Measurements from ENCODE around the gene GPRASP2. TPM values are rescaled to one million over a fixed set of nuclear protein-coding genes. Genes with fewer than 3 reads are reported as not detected.
"Not testable (repeated sequence)": the region's sequence is repeated elsewhere in the genome, so short reads cannot be mapped to it uniquely, and the experiment has no call there.

Gene GPRASP2
- total and polyA plus RNA-seq, 5 donors: 9.9 to 24.1 (median 21.9) TPM

DNA sequence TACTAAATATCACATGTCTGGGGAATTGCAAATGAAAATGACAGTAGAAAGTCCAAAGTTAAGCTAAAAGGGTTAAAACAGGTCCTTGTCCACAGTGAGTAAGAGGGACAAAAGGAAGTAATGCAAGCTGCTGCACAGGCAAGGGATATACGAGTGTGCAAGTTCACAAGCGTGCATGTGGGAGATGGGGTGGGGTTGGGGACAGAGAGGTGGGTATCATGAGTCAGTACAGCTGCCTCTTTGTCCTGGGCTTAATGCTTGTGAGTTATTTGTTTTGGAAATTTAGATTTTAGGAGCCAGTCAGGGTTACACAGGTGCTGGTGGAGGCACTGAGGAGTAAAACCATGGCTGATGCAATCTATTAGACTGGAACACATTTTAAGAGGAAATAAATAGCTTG lies 3.3 kb upstream of the GPRASP2 start:
- intact Hi-C loops (cut with DNase I): no loop called here
- DNase-seq: no peak
- no peak for ATAC-seq
- no peak overlapping the region for H3K27ac ChIP-seq (ENCODE audit: low read length)
- 53% methylated on average over 2 of the region's 2 CpGs for WGBS
- H3K9me3 ChIP-seq (ENCODE audit: control insufficient read depth, low read length): no peaks in the 10 kb centered on the region
- no peaks in the 10 kb centered on the region for H3K27me3 ChIP-seq (ENCODE audit: control insufficient read depth, insufficient read depth)
- no peak overlapping the region for H3K4me3 ChIP-seq (ENCODE audit: low read length)
- no peaks in the 10 kb centered on the region for H3K4me1 ChIP-seq (ENCODE audit: control insufficient read depth, insufficient read depth, low read length)

- ATAC-seq: no peak
- intact Hi-C loops (cut with DNase I): no loop called here
- H3K4me3 ChIP-seq (ENCODE audit: low read length): peak overlapping the region; percentile 53
- no peak overlapping the region for H3K27ac ChIP-seq (ENCODE audit: low read length)
- no peaks in the 10 kb centered on the region for H3K27me3 ChIP-seq (ENCODE audit: control insufficient read depth, insufficient read depth)
- H3K9me3 ChIP-seq (ENCODE audit: control insufficient read depth, low read length): no peaks in the 10 kb centered on the region
- H3K4me1 ChIP-seq (ENCODE audit: control insufficient read depth, insufficient read depth, low read length): no peaks in the 10 kb centered on the region
- DNase-seq: no peak
- WGBS: 8% methylated on average over 17 of the region's 19 CpGs
Measured at GRCh38 chrX:102711872-102712215, 404 bp upstream of the GPRASP2 start.

GRCh38 chrX:102712981-102713625 lies 855 bp downstream of the GPRASP2 start:
- ATAC-seq (peak; percentile 87), DNase-seq (peak; percentile 51 to 74 (median 74))
- intact Hi-C loops (cut with DNase I): no loop called here
- Histone ChIP-seq H3K9me3 (ENCODE audit: control insufficient read depth, low read length) (no peaks in the 10 kb centered on the region), H3K27me3 (ENCODE audit: control insufficient read depth, insufficient read depth) (no peaks in the 10 kb centered on the region), H3K27ac (ENCODE audit: low read length) (peak overlapping the region; percentile 73), H3K4me3 (ENCODE audit: low read length) (peak overlapping the region; percentile 53), H3K4me1 (ENCODE audit: control insufficient read depth, insufficient read depth, low read length) (no peaks in the 10 kb centered on the region)
- 2% methylated on average over 23 of the region's 23 CpGs for WGBS

- Histone ChIP-seq H3K4me3 (ENCODE audit: low read length) (no peak overlapping the region), H3K9me3 (ENCODE audit: control insufficient read depth, low read length) (no peaks in the 10 kb centered on the region), H3K4me1 (ENCODE audit: control insufficient read depth, insufficient read depth, low read length) (no peaks in the 10 kb centered on the region), H3K27me3 (ENCODE audit: control insufficient read depth, insufficient read depth) (no peaks in the 10 kb centered on the region), H3K27ac (ENCODE audit: low read length) (no peak overlapping the region)
- DNase-seq: no peak
- WGBS: 81% methylated on average over 6 of the region's 6 CpGs
- no peak for ATAC-seq
- intact Hi-C loops (cut with DNase I): no loop called here
Measured at GRCh38 chrX:102714994-102715393, 2.7 kb downstream of the GPRASP2 start.

GRCh38 chrX:102715967-102716366 lies 3.7 kb downstream of the GPRASP2 start:
- H3K4me1 ChIP-seq (ENCODE audit: control insufficient read depth, insufficient read depth, low read length): no peaks in the 10 kb centered on the region
- intact Hi-C loops (cut with DNase I): no loop called here
- H3K4me3 ChIP-seq (ENCODE audit: low read length): no peak overlapping the region
- 90% methylated on average over 5 of the region's 5 CpGs for WGBS
- no peak for ATAC-seq
- no peak overlapping the region for H3K27ac ChIP-seq (ENCODE audit: low read length)
- no peak for DNase-seq
- H3K27me3 ChIP-seq (ENCODE audit: control insufficient read depth, insufficient read depth): no peaks in the 10 kb centered on the region
- no peaks in the 10 kb centered on the region for H3K9me3 ChIP-seq (ENCODE audit: control insufficient read depth, low read length)

DNA sequence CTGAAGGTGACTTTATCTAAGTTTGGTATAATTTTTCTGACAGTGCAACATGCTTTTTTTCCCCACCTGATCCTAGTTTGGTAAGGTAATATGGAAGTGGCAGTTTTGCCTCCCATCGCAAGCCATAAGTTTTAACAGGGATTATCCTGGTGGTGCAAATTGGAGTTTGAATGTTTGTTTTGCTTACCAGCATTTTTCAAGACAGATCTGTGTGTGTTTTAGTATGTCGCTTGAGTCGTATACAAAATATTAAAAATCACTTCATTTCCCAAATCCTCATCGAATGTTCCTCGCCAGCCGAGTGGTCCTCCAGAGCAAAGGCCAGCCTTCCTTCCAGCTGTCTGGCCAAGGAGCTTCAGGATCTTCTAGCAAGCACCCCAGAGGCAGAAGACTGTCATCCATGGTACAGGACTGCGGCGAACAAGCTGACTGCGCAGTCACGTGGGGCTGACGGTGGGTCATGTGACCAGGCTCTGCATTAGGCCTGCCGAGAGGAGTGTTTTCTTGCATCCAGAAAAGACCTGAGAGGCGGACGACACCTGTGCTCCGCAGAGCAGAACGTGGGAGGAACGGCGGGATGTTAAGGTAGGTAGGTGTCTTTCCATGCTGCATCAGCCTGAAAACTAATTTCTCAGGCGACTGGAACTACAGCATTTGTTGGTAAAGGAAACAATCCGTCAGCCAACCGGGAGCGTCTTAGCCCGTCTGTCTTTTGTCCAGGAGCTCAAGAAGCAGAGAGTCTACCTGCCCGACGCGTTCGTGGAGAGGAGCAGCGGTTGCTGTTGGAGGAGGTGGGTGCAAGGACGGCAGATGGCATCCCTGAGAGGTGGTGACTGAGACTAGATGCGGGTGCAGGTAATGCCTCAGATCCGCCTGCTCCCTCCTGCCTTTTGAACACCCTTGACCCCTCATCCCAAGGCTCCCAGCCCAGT lies 8.3 kb downstream of the GPRASP2 start, which contains the start of gene GPRASP3:
GPRASP3 (plus strand) TSS at position 507 of the 932 bp plus-strand sequence. CDS start 28,253 bp downstream, outside the sequence.
- Histone ChIP-seq H3K9me3 (ENCODE audit: control insufficient read depth, low read length) (no peaks in the 10 kb centered on the region), H3K4me3 (ENCODE audit: low read length) (peak within 1 kb of the TSS; percentile 46), H3K27me3 (ENCODE audit: control insufficient read depth, insufficient read depth) (no peaks in the 10 kb centered on the region), H3K27ac (ENCODE audit: low read length) (no peak within 1 kb of the TSS), H3K4me1 (ENCODE audit: control insufficient read depth, insufficient read depth, low read length) (no peaks in the 10 kb centered on the region)
- WGBS: 11% methylated on average over 31 of the region's 31 CpGs
- peak; percentile 67 to 91 (median 90) for DNase-seq
- intact Hi-C loops (cut with DNase I): no loop called here
- ATAC-seq: peak; percentile 94 to 96

- intact Hi-C loops (cut with DNase I); H3K27ac ChIP-seq (ENCODE audit: low read length); DNase-seq; H3K27me3 ChIP-seq (ENCODE audit: control insufficient read depth, insufficient read depth); ATAC-seq; H3K9me3 ChIP-seq (ENCODE audit: control insufficient read depth, low read length); H3K4me1 ChIP-seq (ENCODE audit: control insufficient read depth, insufficient read depth, low read length): not testable (repeated sequence)
- H3K4me3 ChIP-seq (ENCODE audit: low read length): peak overlapping the region; percentile 46
- WGBS: 51% methylated on average over 7 of the region's 7 CpGs
Measured at GRCh38 chrX:102721169-102721506, 8.9 kb downstream of the GPRASP2 start.

- H3K27ac ChIP-seq (ENCODE audit: low read length): no peak overlapping the region
- intact Hi-C loops (cut with DNase I): no loop called here
- ATAC-seq (no peak), DNase-seq (no peak)
- no peaks in the 10 kb centered on the region for H3K9me3 ChIP-seq (ENCODE audit: control insufficient read depth, low read length)
- no peak overlapping the region for H3K4me3 ChIP-seq (ENCODE audit: low read length)
- 87% methylated on average over 1 of the region's 1 CpG for WGBS
- H3K4me1 ChIP-seq (ENCODE audit: control insufficient read depth, insufficient read depth, low read length): no peaks in the 10 kb centered on the region
- no peaks in the 10 kb centered on the region for H3K27me3 ChIP-seq (ENCODE audit: control insufficient read depth, insufficient read depth)
Measured at GRCh38 chrX:102723456-102723855, 11.2 kb downstream of the GPRASP2 start.

GRCh38 chrX:102727761-102728160 lies 15.5 kb downstream of the GPRASP2 start:
- no peak overlapping the region for H3K27ac ChIP-seq (ENCODE audit: low read length)
- H3K9me3 ChIP-seq (ENCODE audit: control insufficient read depth, low read length): no peaks in the 10 kb centered on the region
- intact Hi-C loops (cut with DNase I): no loop called here
- DNase-seq: no peak
- H3K27me3 ChIP-seq (ENCODE audit: control insufficient read depth, insufficient read depth): no peaks in the 10 kb centered on the region
- ATAC-seq: no peak
- WGBS: 66% methylated on average over 1 of the region's 1 CpG
- H3K4me1 ChIP-seq (ENCODE audit: control insufficient read depth, insufficient read depth, low read length): no peaks in the 10 kb centered on the region
- no peak overlapping the region for H3K4me3 ChIP-seq (ENCODE audit: low read length)

GRCh38 chrX:102728646-102729045 lies 16.4 kb downstream of the GPRASP2 start:
- Histone ChIP-seq H3K27me3 (ENCODE audit: control insufficient read depth, insufficient read depth) (no peaks in the 10 kb centered on the region), H3K4me1 (ENCODE audit: control insufficient read depth, insufficient read depth, low read length) (no peaks in the 10 kb centered on the region), H3K4me3 (ENCODE audit: low read length) (no peak overlapping the region), H3K27ac (ENCODE audit: low read length) (no peak overlapping the region), H3K9me3 (ENCODE audit: control insufficient read depth, low read length) (no peaks in the 10 kb centered on the region)
- DNase-seq (no peak), ATAC-seq (no peak)
- 94% methylated on average over 1 of the region's 1 CpG for WGBS
- intact Hi-C loops (cut with DNase I): no loop called here

- H3K27me3 ChIP-seq (ENCODE audit: control insufficient read depth, insufficient read depth): no peaks in the 10 kb centered on the region
- no peak overlapping the region for H3K4me3 ChIP-seq (ENCODE audit: low read length)
- DNase-seq: no peak
- H3K27ac ChIP-seq (ENCODE audit: low read length): no peak overlapping the region
- H3K4me1 ChIP-seq (ENCODE audit: control insufficient read depth, insufficient read depth, low read length): no peaks in the 10 kb centered on the region
- intact Hi-C loops (cut with DNase I): no loop called here
- H3K9me3 ChIP-seq (ENCODE audit: control insufficient read depth, low read length): no peaks in the 10 kb centered on the region
- WGBS: 50% methylated on average over 7 of the region's 7 CpGs
- no peak for ATAC-seq
Measured at GRCh38 chrX:102739657-102740056, 27.4 kb downstream of the GPRASP2 start.
